H9 (cell line): ENCODE results near the gene RAB11FIP4. TPM values are rescaled to one million over a fixed set of nuclear protein-coding genes. Genes with fewer than 3 reads are reported as not detected.

ENCODE experiments used
- DNase-seq: peaks from one replicate; pipeline ENCODE4 v3.0.0-alpha.2; 2017
- H2AFZ ChIP-seq: one replicate; pipeline ENCODE4 v1.6.1; 2013; ENCODE audit warnings: mild to moderate bottlenecking, low read length, control low read depth, moderate library complexity
- H2AK5ac ChIP-seq: 2 replicates; pipeline ENCODE4 v1.6.1; 2013; ENCODE audit warnings: low read length, control low read depth, mixed read lengths; ENCODE audit not compliant: insufficient read length
- H2BK120ac ChIP-seq: one replicate; pipeline ENCODE4 v1.6.1; 2013; ENCODE audit warnings: low read depth, mild to moderate bottlenecking, low read length, control low read depth, inconsistent platforms; ENCODE audit not compliant: poor library complexity, severe bottlenecking
- H2BK12ac ChIP-seq: 2 replicates; pipeline ENCODE4 v1.6.1; 2013; ENCODE audit warnings: low read length, control low read depth, mixed read lengths, low read depth; ENCODE audit not compliant: insufficient read length
- H2BK15ac ChIP-seq: 2 replicates; pipeline ENCODE4 v1.6.1; 2013; ENCODE audit warnings: low read depth, low read length, control low read depth
- H2BK20ac ChIP-seq: one replicate; pipeline ENCODE4 v1.6.1; 2013; ENCODE audit warnings: low read depth, mild to moderate bottlenecking, low read length, control low read depth, inconsistent platforms; ENCODE audit not compliant: poor library complexity, severe bottlenecking
- H2BK5ac ChIP-seq: 2 replicates; pipeline ENCODE4 v1.6.1; 2013; ENCODE audit warnings: low read length, control low read depth, mixed read lengths; ENCODE audit not compliant: insufficient read length
- H3K14ac ChIP-seq: 2 replicates; pipeline ENCODE4 v1.6.1; 2013; ENCODE audit warnings: low read length, control low read depth; ENCODE audit not compliant: insufficient read depth
- H3K18ac ChIP-seq: 2 replicates; pipeline ENCODE4 v1.6.1; 2013; ENCODE audit warnings: low read depth, mild to moderate bottlenecking, mixed read lengths, low read length, control low read depth; ENCODE audit not compliant: insufficient read length
- H3K23ac ChIP-seq: 2 replicates; pipeline ENCODE4 v1.6.1; 2013; ENCODE audit warnings: low read length, control low read depth, mixed read lengths, low read depth; ENCODE audit not compliant: insufficient read length
- H3K23me2 ChIP-seq: 2 replicates; pipeline ENCODE4 v1.6.1; 2013; ENCODE audit warnings: low read depth, mild to moderate bottlenecking, mixed read lengths, low read length, control low read depth; ENCODE audit not compliant: insufficient read length, poor library complexity, severe bottlenecking
- H3K27ac ChIP-seq: 2 replicates; pipeline ENCODE4 v1.5.1; 2013; ENCODE audit warnings: low read length, control low read depth, mixed read lengths, low read depth; ENCODE audit not compliant: insufficient read length
- H3K27me3 ChIP-seq: 2 replicates; pipeline ENCODE4 v1.6.1; 2013; ENCODE audit warnings: low read length, control low read depth, inconsistent platforms; ENCODE audit not compliant: insufficient read depth
- H3K4ac ChIP-seq: 2 replicates; pipeline ENCODE4 v1.6.1; 2013; ENCODE audit warnings: low read depth, mild to moderate bottlenecking, control low read depth, inconsistent platforms, low read length, moderate library complexity
- H3K4me1 ChIP-seq: 2 replicates; pipeline ENCODE4 v1.6.1; 2013; ENCODE audit warnings: low read length, control low read depth, inconsistent platforms; ENCODE audit not compliant: insufficient read depth
- H3K4me2 ChIP-seq: 2 replicates; pipeline ENCODE4 v1.6.1; 2013; ENCODE audit warnings: low read length, control low read depth, mixed read lengths; ENCODE audit not compliant: insufficient read length, insufficient read depth
- H3K56ac ChIP-seq: 2 replicates; pipeline ENCODE4 v1.6.1; 2013; ENCODE audit warnings: low read depth, mild to moderate bottlenecking, mixed read lengths, low read length, control low read depth; ENCODE audit not compliant: insufficient read length
- H3K79me1 ChIP-seq: 2 replicates; pipeline ENCODE4 v1.6.1; 2013; ENCODE audit warnings: low read depth, mild to moderate bottlenecking, moderate library complexity, low read length, control low read depth, inconsistent platforms; ENCODE audit not compliant: insufficient read depth, poor library complexity, severe bottlenecking
- H3K79me2 ChIP-seq: 2 replicates; pipeline ENCODE4 v1.6.1; 2013; ENCODE audit warnings: low read length, control low read depth, inconsistent platforms; ENCODE audit not compliant: insufficient read depth
- H3K9ac ChIP-seq: 2 replicates; pipeline ENCODE4 v1.6.1; 2013; ENCODE audit warnings: low read length, control low read depth, mixed read lengths; ENCODE audit not compliant: insufficient read length; ENCODE audit errors: extremely low read depth
- H3K9me3 ChIP-seq: one replicate; pipeline ENCODE4 v1.6.1; 2013; ENCODE audit warnings: low read depth, low read length, inconsistent platforms; ENCODE audit not compliant: control insufficient read depth
- H3T11ph ChIP-seq: one replicate; pipeline ENCODE4 v1.6.1; 2013; ENCODE audit warnings: mild to moderate bottlenecking, low read length, control low read depth, inconsistent platforms
- H4K20me1 ChIP-seq: one replicate; pipeline ENCODE4 v1.6.1; 2013; ENCODE audit not compliant: control insufficient read depth, insufficient read length, insufficient read depth
- H4K5ac ChIP-seq: 2 replicates; pipeline ENCODE4 v1.6.1; 2013; ENCODE audit warnings: low read depth, mild to moderate bottlenecking, mixed read lengths, low read length, control low read depth; ENCODE audit not compliant: insufficient read length
- H4K8ac ChIP-seq: replicated peaks from 2 replicates; pipeline ENCODE4 v1.6.1; 2013; ENCODE audit warnings: low read length, control low read depth, mixed read lengths, low read depth; ENCODE audit not compliant: insufficient read length
- H4K91ac ChIP-seq: 2 replicates; pipeline ENCODE4 v1.6.1; 2013; ENCODE audit warnings: low read depth, mild to moderate bottlenecking, moderate library complexity, mixed read lengths, low read length, control low read depth; ENCODE audit not compliant: insufficient read length
- H3K27ac Mint-ChIP-seq, 3 experiments: 2 replicates in 2 of 3; 3 replicates in 1 of 3; pipeline ENCODE4 v1.8.0; 2020 to 2021; ENCODE audit warnings: mixed read lengths in 3 of 3, mild to moderate bottlenecking in 1 of 3, moderate library complexity in 1 of 3
- H3K27me3 Mint-ChIP-seq: 2 replicates; pipeline ENCODE4 v1.8.0; 2021; ENCODE audit warnings: low read depth, mild to moderate bottlenecking, moderate library complexity, mixed read lengths
- H3K36me3 Mint-ChIP-seq, 3 experiments: 2 replicates in 2 of 3; 3 replicates in 1 of 3; pipeline ENCODE4 v1.8.0; 2020 to 2021; ENCODE audit warnings: low read depth in 3 of 3, mixed read lengths in 3 of 3; ENCODE audit not compliant: insufficient read depth in 1 of 3
- H3K4me1 Mint-ChIP-seq, 2 experiments: 2 replicates each; pipeline ENCODE4 v1.8.0; 2020; ENCODE audit warnings: mixed read lengths in 2 of 2
- H3K4me3 Mint-ChIP-seq, 2 experiments: 2 replicates in 1 of 2; 3 replicates in 1 of 2; pipeline ENCODE4 v1.8.0; 2020 to 2021; ENCODE audit warnings: mild to moderate bottlenecking in 2 of 2, mixed read lengths in 2 of 2, moderate library complexity in 1 of 2
- H3K9me3 Mint-ChIP-seq, 2 experiments: 2 replicates in 1 of 2; 3 replicates in 1 of 2; pipeline ENCODE4 v1.8.0; 2020; ENCODE audit warnings: mild to moderate bottlenecking in 2 of 2, mixed read lengths in 2 of 2, moderate library complexity in 1 of 2
- WGBS: extraction: QIAGEN DNeasy Blood & Tissue Kit; methylation state at CpG from one replicate; pipeline ENCODE4 v1.1.7; 2013; ENCODE audit warnings: missing lambda C conversion rate, low lambda C conversion rate, mixed read lengths; ENCODE audit not compliant: insufficient read length; ENCODE audit errors: extremely low coverage; 5-methylcytosine and 5-hydroxymethylcytosine counted together
- total RNA-seq: library from RNA; stranded (reverse); gene quantifications from 2 replicates; pipeline ENCODE4 v1.2.1, GENCODE V29; 2021
- TF ChIP-seq, protein P1 (sequence below): fragments of 200-600 bp; sonication (generic); conservative IDR thresholded peaks from 3 replicates; pipeline ENCODE4 v1.8.0; 2021; ENCODE audit warnings: antibody characterized with exemption, mild to moderate bottlenecking

RAB11FIP4 gene
- total RNA-seq, 1 experiment from 2014 or later, result 25.7 TPM

DNA sequence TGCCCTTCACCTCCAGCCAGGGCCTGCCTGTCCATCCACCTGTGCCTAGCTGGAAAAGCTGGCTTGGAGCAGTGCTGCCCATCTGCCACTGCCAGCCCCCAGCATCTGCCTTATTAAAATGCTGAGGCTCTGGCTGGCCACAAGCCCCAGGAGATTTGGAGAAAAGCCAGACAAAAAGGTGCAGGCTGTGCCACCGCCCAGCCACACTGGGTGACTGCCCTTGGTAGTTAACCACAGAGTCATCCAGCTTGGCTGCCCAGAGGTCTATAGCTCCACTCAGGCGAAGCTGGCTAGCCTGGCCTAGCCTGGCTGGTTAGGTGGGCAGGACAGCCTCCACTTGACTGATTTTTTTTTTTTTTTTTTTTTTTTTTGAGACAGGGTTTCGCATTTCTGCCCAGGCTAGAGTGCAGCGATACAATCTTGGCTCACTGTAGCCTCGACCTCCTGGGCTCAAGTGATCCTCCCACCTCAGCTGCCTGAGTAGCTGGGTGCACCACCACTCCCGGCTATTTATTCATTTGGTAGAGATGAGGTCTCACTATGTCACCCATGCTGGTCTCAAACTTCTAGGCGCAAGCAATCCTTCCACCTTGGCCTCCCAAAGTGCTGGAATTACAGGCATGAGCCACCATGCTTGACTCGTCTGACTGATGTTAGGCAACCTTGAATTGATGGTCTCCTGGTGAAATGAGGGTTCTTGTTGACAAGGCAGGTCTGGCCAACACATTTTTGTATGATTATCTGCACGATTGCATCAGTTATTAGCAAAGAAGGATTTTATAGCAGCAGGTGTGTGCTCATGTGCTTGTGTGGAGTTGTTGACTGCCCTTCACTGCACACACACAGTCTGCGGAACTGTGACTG lies 103.8 kb downstream of the RAB11FIP4 start:
- Histone ChIP-seq H2BK120ac (no peak overlapping the region), H2BK20ac (no peak overlapping the region), H2BK15ac (no peak overlapping the region), H2AFZ (no peak overlapping the region), H4K20me1 (no peaks in the 10 kb centered on the region), H2BK12ac (no peak overlapping the region), H3K18ac (no peak overlapping the region), H3K4ac (no peak overlapping the region), H3K14ac (no peak overlapping the region), H2BK5ac (no peak overlapping the region), H3K9ac (no peak overlapping the region), H4K8ac (no peak overlapping the region), H2AK5ac (no peak overlapping the region), H4K91ac (no peak overlapping the region), H3K79me1 (peaks cover 6% of the 10 kb centered on the region), H3K4me2 (no peak overlapping the region), H4K5ac (no peak overlapping the region), H3K9me3 (no peaks in the 10 kb centered on the region), H3K23me2 (no peaks in the 10 kb centered on the region), H3K79me2 (peaks cover 8% of the 10 kb centered on the region; the same call in 1 of the 2 replicates), H3K27me3 (no peaks in the 10 kb centered on the region), H3K27ac (no peak overlapping the region), H3T11ph (no peak overlapping the region), H3K56ac (no peak overlapping the region), H3K4me1 (peaks cover 10% of the 10 kb centered on the region; the same call in 1 of the 2 replicates), H3K23ac (no peak overlapping the region)
- Mint-ChIP-seq H3K4me1 (peaks cover 71 to 87% of the 10 kb centered on the region in 2 experiments), H3K4me3 (no peak overlapping the region; a peak in 1 of 5 replicates), H3K36me3 (peaks cover 0 to 7% (median 3%) of the 10 kb centered on the region in 3 experiments; a peak in 3 of 7 replicates), H3K9me3 (no peaks in the 10 kb centered on the region), H3K27ac (peak overlapping the region in 1 of 3 experiments; percentile 38; a peak in 4 of 7 replicates), H3K27me3 (peaks cover 1% of the 10 kb centered on the region; the same call in 1 of the 2 replicates)
- TF ChIP-seq, protein P1, sequence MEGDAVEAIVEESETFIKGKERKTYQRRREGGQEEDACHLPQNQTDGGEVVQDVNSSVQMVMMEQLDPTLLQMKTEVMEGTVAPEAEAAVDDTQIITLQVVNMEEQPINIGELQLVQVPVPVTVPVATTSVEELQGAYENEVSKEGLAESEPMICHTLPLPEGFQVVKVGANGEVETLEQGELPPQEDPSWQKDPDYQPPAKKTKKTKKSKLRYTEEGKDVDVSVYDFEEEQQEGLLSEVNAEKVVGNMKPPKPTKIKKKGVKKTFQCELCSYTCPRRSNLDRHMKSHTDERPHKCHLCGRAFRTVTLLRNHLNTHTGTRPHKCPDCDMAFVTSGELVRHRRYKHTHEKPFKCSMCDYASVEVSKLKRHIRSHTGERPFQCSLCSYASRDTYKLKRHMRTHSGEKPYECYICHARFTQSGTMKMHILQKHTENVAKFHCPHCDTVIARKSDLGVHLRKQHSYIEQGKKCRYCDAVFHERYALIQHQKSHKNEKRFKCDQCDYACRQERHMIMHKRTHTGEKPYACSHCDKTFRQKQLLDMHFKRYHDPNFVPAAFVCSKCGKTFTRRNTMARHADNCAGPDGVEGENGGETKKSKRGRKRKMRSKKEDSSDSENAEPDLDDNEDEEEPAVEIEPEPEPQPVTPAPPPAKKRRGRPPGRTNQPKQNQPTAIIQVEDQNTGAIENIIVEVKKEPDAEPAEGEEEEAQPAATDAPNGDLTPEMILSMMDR, result no peak
- DNase-seq, result no peak
- WGBS, result no CpG with 5 or more reads among the region's 10 CpGs
